A673 (cell line): Measurements from ENCODE around the gene PRKCQ. TPM values are rescaled to one million over a fixed set of nuclear protein-coding genes. Genes with fewer than 3 reads are reported as not detected.

ENCODE experiments used
- BruUV-seq: library from RNA; stranded (reverse); fragments of 400-500 nt; replicated peaks from 2 replicates; lab custom pipeline; 2021; lab: Mats Ljungman, UMichigan
- CTCF ChIA-PET: fragments of 300-600 bp; sonication (Branson Sonifier 250); formaldehyde crosslinking; loops from one replicate; lab custom pipeline; 2022; ENCODE audit warnings: antibody characterized with exemption; lab: Charles Lee
- POLR2A ChIA-PET: fragments of 300-600 bp; sonication (Branson Sonifier 250); formaldehyde crosslinking; loops from one replicate; lab custom pipeline; 2022; ENCODE audit warnings: antibody characterized with exemption; ENCODE audit not compliant: low non-redundant PET; lab: Charles Lee
- DNase-seq: peaks from one replicate; pipeline ENCODE4 v3.0.0-alpha.2; 2015; ENCODE audit warnings: low spot score
- H3K27ac ChIP-seq: fragments of 200-600 bp; sonication (generic); 2 replicates; pipeline ENCODE4 v1.5.1; 2016; ENCODE audit warnings: mixed run types, low read depth, mild to moderate bottlenecking, mixed read lengths, antibody characterized with exemption, low read length; ENCODE audit not compliant: poor library complexity, severe bottlenecking
- H3K27me3 ChIP-seq: fragments of 200-600 bp; sonication (generic); replicated peaks from 2 replicates; pipeline ENCODE4 v1.6.1; 2017; ENCODE audit warnings: mixed run types, low read depth, mild to moderate bottlenecking, mixed read lengths, antibody characterized with exemption, low read length; ENCODE audit not compliant: insufficient read depth, poor library complexity
- H3K36me3 ChIP-seq: fragments of 200-600 bp; sonication (generic); 2 replicates; pipeline ENCODE4 v1.6.1; 2016; ENCODE audit warnings: mixed run types, mild to moderate bottlenecking, mixed read lengths, antibody characterized with exemption, low read length; ENCODE audit not compliant: insufficient read depth, poor library complexity, severe bottlenecking
- H3K4me1 ChIP-seq: fragments of 200-600 bp; sonication (generic); 2 replicates; pipeline ENCODE4 v1.6.1; 2017; ENCODE audit warnings: mixed run types, mild to moderate bottlenecking, mixed read lengths, antibody characterized with exemption, low read length; ENCODE audit not compliant: insufficient read depth, poor library complexity, severe bottlenecking
- H3K4me3 ChIP-seq: fragments of 200-600 bp; sonication (generic); 2 replicates; pipeline ENCODE4 v1.5.1; 2016; ENCODE audit warnings: low read depth, mixed run types, mild to moderate bottlenecking, mixed read lengths, low read length; ENCODE audit not compliant: poor library complexity, severe bottlenecking
- H3K9me3 ChIP-seq: fragments of 200-600 bp; sonication (generic); 2 replicates; pipeline ENCODE4 v1.6.1; 2016; ENCODE audit warnings: mixed run types, low read depth, mild to moderate bottlenecking, mixed read lengths, antibody characterized with exemption, low read length; ENCODE audit not compliant: poor library complexity, severe bottlenecking
- EZH2 ChIP-seq: fragments of 200-600 bp; sonication (generic); IDR thresholded peaks from 2 replicates; pipeline ENCODE4 v1.6.1; 2017; ENCODE audit warnings: borderline replicate concordance, low read depth, mild to moderate bottlenecking, mixed read lengths, antibody characterized with exemption, low read length; ENCODE audit not compliant: poor library complexity, severe bottlenecking
- intact Hi-C: fragments of 100-400 bp; cut with micrococcal nuclease; formaldehyde crosslinking; loops from one replicate; pipeline ENCODE4 v1.10.0; 2022; ENCODE audit not compliant: unreplicated experiment
- total RNA-seq: library from RNA; stranded (reverse); gene quantifications from 2 replicates; pipeline ENCODE4 v1.2.3, GENCODE V29; 2021
- TF ChIP-seq, protein P1 (sequence below): fragments of 300-800, 200-600 bp; sonication (generic); conservative IDR thresholded peaks from 2 replicates; pipeline ENCODE4 v1.5.1; 2017; ENCODE audit warnings: low read depth, mild to moderate bottlenecking, antibody characterized with exemption, low read length, moderate library complexity, mixed read lengths

Gene PRKCQ
- total RNA-seq, 1 experiment from 2014 or later, result not detected

DNA sequence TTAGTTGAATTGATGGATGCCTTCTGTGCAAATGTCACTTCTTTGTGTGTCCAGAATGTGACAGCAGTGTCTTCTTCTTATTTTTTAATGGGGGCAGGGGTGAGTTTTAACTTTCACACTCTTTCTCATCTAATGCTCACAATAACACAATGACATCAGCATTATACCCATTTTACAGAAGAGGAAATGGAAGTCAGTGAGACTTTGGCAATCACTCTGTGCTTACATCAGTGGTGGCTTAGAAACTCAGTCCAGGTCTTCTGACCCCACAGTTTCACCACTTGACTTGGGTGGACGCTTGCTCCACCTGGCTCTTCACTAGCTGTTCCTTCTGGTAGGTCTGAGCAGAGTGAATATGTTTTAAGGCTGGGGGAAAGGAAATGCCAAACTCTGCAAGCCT lies 124.0 kb downstream of the PRKCQ start:
- Histone ChIP-seq H3K9me3 (no peaks in the 10 kb centered on the region), H3K27ac (no peak overlapping the region), H3K36me3 (no peaks in the 10 kb centered on the region), H3K4me1 (no peaks in the 10 kb centered on the region), H3K4me3 (no peak overlapping the region), H3K27me3 (peaks cover 38% of the 10 kb centered on the region)
- CTCF ChIA-PET, result no interaction called here
- no peak for TF ChIP-seq EZH2
- TF ChIP-seq, protein P1, sequence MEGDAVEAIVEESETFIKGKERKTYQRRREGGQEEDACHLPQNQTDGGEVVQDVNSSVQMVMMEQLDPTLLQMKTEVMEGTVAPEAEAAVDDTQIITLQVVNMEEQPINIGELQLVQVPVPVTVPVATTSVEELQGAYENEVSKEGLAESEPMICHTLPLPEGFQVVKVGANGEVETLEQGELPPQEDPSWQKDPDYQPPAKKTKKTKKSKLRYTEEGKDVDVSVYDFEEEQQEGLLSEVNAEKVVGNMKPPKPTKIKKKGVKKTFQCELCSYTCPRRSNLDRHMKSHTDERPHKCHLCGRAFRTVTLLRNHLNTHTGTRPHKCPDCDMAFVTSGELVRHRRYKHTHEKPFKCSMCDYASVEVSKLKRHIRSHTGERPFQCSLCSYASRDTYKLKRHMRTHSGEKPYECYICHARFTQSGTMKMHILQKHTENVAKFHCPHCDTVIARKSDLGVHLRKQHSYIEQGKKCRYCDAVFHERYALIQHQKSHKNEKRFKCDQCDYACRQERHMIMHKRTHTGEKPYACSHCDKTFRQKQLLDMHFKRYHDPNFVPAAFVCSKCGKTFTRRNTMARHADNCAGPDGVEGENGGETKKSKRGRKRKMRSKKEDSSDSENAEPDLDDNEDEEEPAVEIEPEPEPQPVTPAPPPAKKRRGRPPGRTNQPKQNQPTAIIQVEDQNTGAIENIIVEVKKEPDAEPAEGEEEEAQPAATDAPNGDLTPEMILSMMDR, result no peak
- intact Hi-C loops, result no loop called here
- BruUV-seq, result no TSS peak
- POLR2A ChIA-PET, result no interaction called here
- DNase-seq, result no peak

DNA sequence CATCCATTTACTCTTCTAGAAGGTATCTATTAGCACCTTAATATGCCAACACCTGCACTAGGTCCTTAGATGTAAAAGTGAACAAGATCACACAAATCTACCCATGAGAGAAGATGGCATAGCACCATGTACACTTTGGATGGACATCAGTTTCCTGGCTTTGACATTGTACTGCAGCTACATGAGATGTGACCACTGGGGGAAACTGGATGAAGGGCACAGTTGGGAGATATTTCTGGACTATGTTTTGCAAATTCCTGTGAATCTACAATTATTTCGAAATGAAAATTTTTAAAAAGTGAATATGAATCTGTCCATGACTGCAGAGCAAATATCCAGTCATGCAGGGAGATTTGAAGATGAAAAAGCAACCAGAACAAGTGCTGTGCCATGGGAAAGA lies 124.5 kb downstream of the PRKCQ start:
- H3K27me3 ChIP-seq, result peaks cover 35% of the 10 kb centered on the region
- H3K27ac ChIP-seq, result no peak overlapping the region
- CTCF ChIA-PET, result no interaction called here
- BruUV-seq, result no TSS peak
- DNase-seq, result no peak
- H3K4me1 ChIP-seq, result no peaks in the 10 kb centered on the region
- intact Hi-C loops, result no loop called here
- no peak overlapping the region for H3K4me3 ChIP-seq
- no peaks in the 10 kb centered on the region for H3K9me3 ChIP-seq
- POLR2A ChIA-PET, result no interaction called here
- TF ChIP-seq, protein P1, result no peak
- TF ChIP-seq EZH2, result no peak
- no peaks in the 10 kb centered on the region for H3K36me3 ChIP-seq

DNA sequence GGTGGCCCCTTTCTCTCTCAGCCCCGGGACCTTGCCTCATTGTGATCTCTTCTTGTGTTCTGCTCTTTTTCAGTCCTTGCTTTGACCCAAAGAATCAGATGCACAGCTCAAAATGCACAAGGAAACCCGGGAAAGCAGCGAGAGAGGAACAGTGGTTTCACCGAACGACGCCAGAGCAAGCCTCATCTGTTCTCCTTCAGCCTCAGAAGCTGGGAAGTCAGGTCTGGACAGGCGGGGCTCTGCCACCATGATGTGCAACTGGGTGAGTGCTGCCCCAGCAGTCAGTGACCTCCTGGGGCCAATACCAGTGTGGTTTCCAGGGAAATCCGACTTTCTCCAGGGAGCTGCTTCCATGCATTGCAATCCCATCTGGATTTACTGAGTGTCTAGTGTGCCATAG lies 133.4 kb downstream of the PRKCQ start:
- DNase-seq, result no peak
- BruUV-seq, result no TSS peak
- H3K36me3 ChIP-seq, result no peaks in the 10 kb centered on the region
- H3K9me3 ChIP-seq, result no peaks in the 10 kb centered on the region
- TF ChIP-seq EZH2, result no peak
- TF ChIP-seq, protein P1, result no peak
- CTCF ChIA-PET, result interaction anchor here (0.6 to 0.7 kb wide), 3 partner anchors 145 to 1074 kb away, joined by 7 to 10 read pairs (median 10); no protein-coding TSS in a partner anchor
- no peak overlapping the region for H3K27ac ChIP-seq
- H3K27me3 ChIP-seq, result peaks cover 36% of the 10 kb centered on the region
- intact Hi-C loops, result no loop called here
- H3K4me3 ChIP-seq, result no peak overlapping the region
- POLR2A ChIA-PET, result no interaction called here
- H3K4me1 ChIP-seq, result no peaks in the 10 kb centered on the region
